Myometrial cell (primary cell): ENCODE measurements around the gene OR2AT4. TPM values are rescaled to one million over a fixed set of nuclear protein-coding genes. Genes with fewer than 3 reads are reported as not detected.

Source experiments
- total RNA-seq: library from RNA; depleted of rRNA; stranded (reverse); fragments of >200 nt; gene quantifications from 2 replicates; pipeline ENCODE4 v1.2.3, GENCODE V29; 2015

OR2AT4 gene
- total RNA-seq: not detected in 2 replicates

GRCh38 chr11:75096456-75097172 lies at the start of gene OR2AT4:
OR2AT4 (minus strand) TSS chr11:75096876.

Other genes with a start within 250 kb of the OR2AT4 start
- 11.7 and 17.0 TPM in 2 replicates for gene XRRA1, start 147.8 kb downstream of the OR2AT4 start, total RNA-seq
- gene SPCS2, start 147.6 kb downstream of the OR2AT4 start, total RNA-seq: 24.5 and 36.3 TPM in 2 replicates
- gene NEU3, start 107.9 kb downstream of the OR2AT4 start, total RNA-seq: 6.4 and 10.4 TPM in 2 replicates
- not detected in 2 replicates for gene SLCO2B1, start 54.2 kb upstream of the OR2AT4 start, total RNA-seq
- not detected in 2 replicates for gene TPBGL, start 143.9 kb upstream of the OR2AT4 start, total RNA-seq